ENCODE measurements around the gene CYP26B1. TPM values are rescaled to one million over a fixed set of nuclear protein-coding genes. Genes with fewer than 3 reads are reported as not detected.
A peak's percentile ranks its signal among the peaks of the same experiment; 100 is the strongest.

Gene CYP26B1
- total and polyA plus RNA-seq, 2 of the 8 experiments (the other 6 are each of a cell fraction or from before 2014, with no cell fraction given) = 0.06 to 0.69 TPM

- no peak overlapping the region for H3K56ac ChIP-seq (replicated peaks; ENCODE audit: insufficient read length, low read depth, low read length)
- no peak overlapping the region for H3K14ac ChIP-seq (ENCODE audit: insufficient read length)
- H3K4ac ChIP-seq (replicated peaks; ENCODE audit: insufficient read length, low read depth, low read length) = no peak overlapping the region
- TF ChIP-seq JUND (IDR thresholded peaks at IDR 0.05; ENCODE audit: low read length) (no peak), TBP (IDR thresholded peaks at IDR 0.05; ENCODE audit: low read depth, low read length) (no peak), NRF1 (IDR thresholded peaks at IDR 0.05; ENCODE audit: low read depth, low read length) (no peak), TAF7 (optimal IDR thresholded peaks at IDR 0.05; ENCODE audit: borderline replicate concordance, low read depth, low read length) (no peak), SIN3A (conservative IDR thresholded peaks at IDR 0.05 in 1 of 2, IDR thresholded peaks at IDR 0.05 in 1 of 2; ENCODE audit: low read depth in 1 of 2, low read length in 2 of 2) (no peak), SAP30 (IDR thresholded peaks at IDR 0.05; ENCODE audit: insufficient read depth, insufficient replicate concordance, low read length) (no peak), TEAD4 (IDR thresholded peaks at IDR 0.05; ENCODE audit: low read depth, low read length) (no peak), SIX5 (IDR thresholded peaks at IDR 0.05; ENCODE audit: low read depth, low read length) (no peak)
- no peak overlapping the region for H2AFZ ChIP-seq (ENCODE audit: low read length)
- H4K8ac ChIP-seq (ENCODE audit: extremely low read depth, insufficient read depth, low read length) = no peak overlapping the region; the same call in 1 of the 2 replicates
- 86% methylated on average over 18 of the region's 21 CpGs; no CpG with 5 or more reads in 1 of the 2 experiments for WGBS, 2 experiments (ENCODE audit: extremely low coverage in 1 of 2, insufficient coverage in 1 of 2, insufficient read length in 1 of 2, insufficient replicate concordance in 2 of 2, low coverage in 1 of 2, low lambda C conversion rate in 2 of 2, missing lambda C conversion rate in 1 of 2)
- DNase-seq (ENCODE audit: low read depth in 1 of 2, low spot score in 2 of 2) = peak in 1 of 2 experiments; percentile 43
- ChIA-PET POLR2A (ENCODE audit: partially characterized antibody) (no interaction called here), CTCF (ENCODE audit: partially characterized antibody) (interaction anchor here (1.1 to 7.7 kb wide), 5 partner anchors 9 to 580 kb away, joined by 3 to 44 read pairs (median 3); no protein-coding TSS in a partner anchor)
- no peak overlapping the region; the same call in 1 of the 2 replicates for H2AK5ac ChIP-seq (ENCODE audit: low read depth, low read length)
- no peak overlapping the region for H4K91ac ChIP-seq (replicated peaks; ENCODE audit: insufficient read length, low read length)
- no peak overlapping the region for H3K4me3 ChIP-seq (ENCODE audit: extremely low read depth in 1 of 4, insufficient read depth in 2 of 4, low read depth in 3 of 4, low read length in 4 of 4)
- H4K5ac ChIP-seq (ENCODE audit: insufficient read length, low read depth, low read length) = no peak overlapping the region
- H2BK12ac ChIP-seq (ENCODE audit: low read depth, low read length) = no peak overlapping the region
- H3K18ac ChIP-seq (ENCODE audit: extremely low read depth, low read length) = no peak overlapping the region; the same call in 1 of the 2 replicates
- H3K79me2 ChIP-seq (ENCODE audit: control insufficient read depth in 1 of 2, insufficient read depth in 2 of 2, low read length in 2 of 2) = no peaks in the 10 kb centered on the region
- H3K4me2 ChIP-seq (ENCODE audit: insufficient read depth in 1 of 2, low read depth in 2 of 2, low read length in 2 of 2) = no peak overlapping the region
- H4K20me1 ChIP-seq (replicated peaks in 1 of 2; ENCODE audit: control insufficient read depth in 1 of 2, insufficient read depth in 2 of 2, low read length in 2 of 2) = no peaks in the 10 kb centered on the region
- H2BK20ac ChIP-seq (ENCODE audit: low read length) = no peak overlapping the region
- no peak overlapping the region for H2BK120ac ChIP-seq (replicated peaks; ENCODE audit: low read depth, low read length)
- no peaks in the 10 kb centered on the region for H3K79me1 ChIP-seq (ENCODE audit: low read depth, low read length)
- FAIRE-seq = no peak
- H3K23me2 ChIP-seq (ENCODE audit: low read depth, low read length) = no peaks in the 10 kb centered on the region
- no peak overlapping the region for H3K9ac ChIP-seq (replicated peaks in 1 of 4; ENCODE audit: extremely low read depth in 1 of 4, low read depth in 3 of 4, low read length in 3 of 4)
- H3K27ac ChIP-seq (ENCODE audit: low read depth, low read length) = no peak overlapping the region
- peaks cover 0 to 4% (median 0%) of the 10 kb centered on the region in 4 experiments; a peak in 1 of 7 replicates for H3K27me3 ChIP-seq (replicated peaks in 1 of 4; ENCODE audit: control insufficient read depth in 3 of 4, extremely low read depth in 1 of 4, insufficient read depth in 3 of 4, low read length in 3 of 4)
- H3K4me1 ChIP-seq (replicated peaks in 1 of 4; ENCODE audit: control insufficient read depth in 3 of 4, insufficient read depth in 4 of 4, low read length in 3 of 4) = peaks cover 0 to 9% (median 6%) of the 10 kb centered on the region in 4 experiments; a peak in 5 of 7 replicates
- no peak overlapping the region for H2BK5ac ChIP-seq (ENCODE audit: low read depth, low read length)
- no peaks in the 10 kb centered on the region for H3K9me3 ChIP-seq (ENCODE audit: insufficient read depth in 2 of 2, low read depth in 1 of 2, low read length in 1 of 2)
- no peak overlapping the region for H3K23ac ChIP-seq (ENCODE audit: insufficient read length)
- H2BK15ac ChIP-seq (ENCODE audit: low read length) = no peak overlapping the region
- no peaks in the 10 kb centered on the region for H3K36me3 ChIP-seq (ENCODE audit: control insufficient read depth in 2 of 4, insufficient read depth in 4 of 4, low read length in 3 of 4)
Observed at GRCh38 chr2:72127401-72128058, 20.1 kb downstream of the CYP26B1 start.

All from H1 (cell line).